ENCODE results near the gene PAEP. TPM values are rescaled to one million over a fixed set of nuclear protein-coding genes. Genes with fewer than 3 reads are reported as not detected.
"Not testable (repeated sequence)": the region's sequence is repeated elsewhere in the genome, so short reads cannot be mapped to it uniquely, and the experiment has no call there.

PAEP gene
- total RNA-seq, 2 experiments from 2014 or later, result not detected

GRCh38 chr9:135520916-135521607, 40.5 kb upstream of the PAEP start, which contains the start of gene LCN1:
Gene LCN1 (plus strand): TSS chr9:135521440. CDS start chr9:135521498, 58 bp downstream.
- Mint-ChIP-seq H3K4me3 (no peak within 1 kb of the TSS), H3K27me3 (peaks cover 4% of the 10 kb centered on the region), H3K27ac (no peak within 1 kb of the TSS), H3K4me1 (no peaks in the 10 kb centered on the region), H3K36me3 (ENCODE audit: low read depth) (no peaks in the 10 kb centered on the region), H3K9me3 (ENCODE audit: low read depth) (no peaks in the 10 kb centered on the region)
- ChIA-PET CTCF (no interaction called here), POLR2A (no interaction called here)
- ATAC-seq (no peak), DNase-seq (no peak)
- intact Hi-C loops (cut with DNase I, micrococcal nuclease), result no loop called here

GRCh38 chr9:135521608-135522095, 39.9 kb upstream of the PAEP start:
- ATAC-seq (no peak), DNase-seq (no peak)
- ChIA-PET CTCF (no interaction called here), POLR2A (no interaction called here)
- intact Hi-C loops (cut with DNase I, micrococcal nuclease), result no loop called here
- peaks cover 4% of the 10 kb centered on the region for H3K27me3 Mint-ChIP-seq
- H3K4me1 Mint-ChIP-seq, result no peaks in the 10 kb centered on the region
- H3K4me3 Mint-ChIP-seq, result no peak overlapping the region
- H3K9me3 Mint-ChIP-seq (ENCODE audit: low read depth), result no peaks in the 10 kb centered on the region
- no peaks in the 10 kb centered on the region for H3K36me3 Mint-ChIP-seq (ENCODE audit: low read depth)
- no peak overlapping the region for H3K27ac Mint-ChIP-seq

- intact Hi-C loops (cut with DNase I, micrococcal nuclease), result no loop called here
- DNase-seq (no peak), ATAC-seq (no peak)
- H3K4me3 Mint-ChIP-seq, result no peak overlapping the region
- no peak overlapping the region for H3K27ac Mint-ChIP-seq
- H3K4me1 Mint-ChIP-seq, result no peaks in the 10 kb centered on the region
- CTCF ChIA-PET, result no interaction called here
- POLR2A ChIA-PET, result no interaction called here
- H3K36me3 Mint-ChIP-seq (ENCODE audit: low read depth), result no peaks in the 10 kb centered on the region
- H3K27me3 Mint-ChIP-seq, result peaks cover 4% of the 10 kb centered on the region
- no peaks in the 10 kb centered on the region for H3K9me3 Mint-ChIP-seq (ENCODE audit: low read depth)
Measured at GRCh38 chr9:135522137-135522877, 39.2 kb upstream of the PAEP start.

GRCh38 chr9:135522931-135523330, 38.6 kb upstream of the PAEP start:
- intact Hi-C loops (cut with DNase I, micrococcal nuclease), result no loop called here
- DNase-seq (no peak), ATAC-seq (no peak)
- Mint-ChIP-seq H3K4me1 (no peaks in the 10 kb centered on the region), H3K9me3 (ENCODE audit: low read depth) (no peaks in the 10 kb centered on the region), H3K4me3 (no peak overlapping the region), H3K36me3 (ENCODE audit: low read depth) (no peaks in the 10 kb centered on the region), H3K27ac (no peak overlapping the region), H3K27me3 (peaks cover 2% of the 10 kb centered on the region)
- POLR2A ChIA-PET, result no interaction called here
- CTCF ChIA-PET, result no interaction called here

- CTCF ChIA-PET, result no interaction called here
- no peak for ATAC-seq
- H3K4me3 Mint-ChIP-seq, result no peak overlapping the region
- H3K36me3 Mint-ChIP-seq (ENCODE audit: low read depth), result no peaks in the 10 kb centered on the region
- no peak overlapping the region for H3K27ac Mint-ChIP-seq
- no peaks in the 10 kb centered on the region for H3K4me1 Mint-ChIP-seq
- H3K9me3 Mint-ChIP-seq (ENCODE audit: low read depth), result no peaks in the 10 kb centered on the region
- POLR2A ChIA-PET, result no interaction called here
- intact Hi-C loops (cut with DNase I, micrococcal nuclease), result no loop called here
- peaks cover 2% of the 10 kb centered on the region for H3K27me3 Mint-ChIP-seq
- no peak for DNase-seq
Measured at GRCh38 chr9:135523521-135524129, 37.9 kb upstream of the PAEP start.

- intact Hi-C loops (cut with DNase I, micrococcal nuclease), result no loop called here
- Mint-ChIP-seq H3K4me3 (no peak overlapping the region), H3K4me1 (no peaks in the 10 kb centered on the region), H3K27me3 (peaks cover 2% of the 10 kb centered on the region), H3K27ac (no peak overlapping the region), H3K36me3 (ENCODE audit: low read depth) (no peaks in the 10 kb centered on the region), H3K9me3 (ENCODE audit: low read depth) (no peaks in the 10 kb centered on the region)
- ChIA-PET CTCF (no interaction called here), POLR2A (no interaction called here)
- ATAC-seq (no peak), DNase-seq (no peak)
Measured at GRCh38 chr9:135524130-135524861, 37.3 kb upstream of the PAEP start.

- no peaks in the 10 kb centered on the region for H3K27me3 Mint-ChIP-seq
- H3K4me1 Mint-ChIP-seq, result no peaks in the 10 kb centered on the region
- H3K27ac Mint-ChIP-seq, result no peak overlapping the region
- DNase-seq, result no peak
- POLR2A ChIA-PET, result no interaction called here
- no peaks in the 10 kb centered on the region for H3K36me3 Mint-ChIP-seq (ENCODE audit: low read depth)
- no peaks in the 10 kb centered on the region for H3K9me3 Mint-ChIP-seq (ENCODE audit: low read depth)
- no peak for ATAC-seq
- CTCF ChIA-PET, result interaction anchor here (0.6 kb wide), 1 partner anchor 1108 kb away, joined by 4 read pairs; no protein-coding TSS in a partner anchor
- no peak overlapping the region for H3K4me3 Mint-ChIP-seq
- intact Hi-C loops (cut with DNase I, micrococcal nuclease), result no loop called here
Measured at GRCh38 chr9:135525241-135526088, 36.1 kb upstream of the PAEP start.

- DNase-seq, result no peak
- Mint-ChIP-seq H3K4me3 (no peak overlapping the region), H3K9me3 (ENCODE audit: low read depth) (no peaks in the 10 kb centered on the region), H3K4me1 (no peaks in the 10 kb centered on the region), H3K27ac (no peak overlapping the region), H3K36me3 (ENCODE audit: low read depth) (no peaks in the 10 kb centered on the region), H3K27me3 (no peaks in the 10 kb centered on the region)
- no peak for ATAC-seq
- POLR2A ChIA-PET, result no interaction called here
- CTCF ChIA-PET, result no interaction called here
- intact Hi-C loops (cut with DNase I, micrococcal nuclease), result no loop called here
Measured at GRCh38 chr9:135526089-135526729, 35.3 kb upstream of the PAEP start.

- DNase-seq (no peak), ATAC-seq (no peak)
- POLR2A ChIA-PET, result no interaction called here
- intact Hi-C loops (cut with DNase I, micrococcal nuclease), result no loop called here
- no peak overlapping the region for H3K4me3 Mint-ChIP-seq
- CTCF ChIA-PET, result no interaction called here
- no peaks in the 10 kb centered on the region for H3K27me3 Mint-ChIP-seq
- no peaks in the 10 kb centered on the region for H3K36me3 Mint-ChIP-seq (ENCODE audit: low read depth)
- no peaks in the 10 kb centered on the region for H3K4me1 Mint-ChIP-seq
- H3K27ac Mint-ChIP-seq, result no peak overlapping the region
- no peaks in the 10 kb centered on the region for H3K9me3 Mint-ChIP-seq (ENCODE audit: low read depth)
Measured at GRCh38 chr9:135526730-135527571, 34.6 kb upstream of the PAEP start.

GRCh38 chr9:135528842-135529435, 32.6 kb upstream of the PAEP start:
- intact Hi-C loops (cut with DNase I, micrococcal nuclease); H3K36me3 Mint-ChIP-seq (ENCODE audit: low read depth); POLR2A ChIA-PET; CTCF ChIA-PET; H3K27me3 Mint-ChIP-seq; DNase-seq; H3K4me1 Mint-ChIP-seq; H3K27ac Mint-ChIP-seq; H3K4me3 Mint-ChIP-seq; ATAC-seq; H3K9me3 Mint-ChIP-seq (ENCODE audit: low read depth): not testable (repeated sequence)

Measured in activated CD4-positive, alpha-beta T cell treated with anti-CD3 and anti-CD28 coated beads for 36 hours (primary cell).